ENCODE measurements around the gene PET100.

The PET100 gene

GRCh38 chr19:7612282-7613274 lies 17.0 kb upstream of the PET100 start:
- no peak for DNase-seq

GRCh38 chr19:7614859-7615741 lies 14.5 kb upstream of the PET100 start:
- no peak for DNase-seq

- DNase-seq = no peak
Observed at GRCh38 chr19:7617172-7617571, 12.4 kb upstream of the PET100 start.

GRCh38 chr19:7617735-7618134 lies 11.9 kb upstream of the PET100 start:
- DNase-seq = no peak

GRCh38 chr19:7618348-7618747 lies 11.2 kb upstream of the PET100 start:
- DNase-seq = no peak

- no peak for DNase-seq
Observed at GRCh38 chr19:7618771-7619510, 10.7 kb upstream of the PET100 start.

- DNase-seq = no peak
Observed at GRCh38 chr19:7619671-7620441, 9.7 kb upstream of the PET100 start.

GRCh38 chr19:7620442-7621412 lies 8.9 kb upstream of the PET100 start:
- no peak for DNase-seq

- DNase-seq = no peak
Observed at GRCh38 chr19:7622933-7623685, 6.5 kb upstream of the PET100 start.

- DNase-seq = no peak
Observed at GRCh38 chr19:7623725-7624603, 5.6 kb upstream of the PET100 start.

GRCh38 chr19:7624810-7625209 lies 4.8 kb upstream of the PET100 start:
- DNase-seq = no peak

GRCh38 chr19:7625763-7626372 lies 3.7 kb upstream of the PET100 start:
- DNase-seq = no peak

- no peak for DNase-seq
Observed at GRCh38 chr19:7627166-7627565, 2.4 kb upstream of the PET100 start.

- DNase-seq = no peak
Observed at GRCh38 chr19:7628589-7629311, 843 bp upstream of the PET100 start.

- DNase-seq = no peak
Observed at GRCh38 chr19:7631577-7631976, 2.0 kb downstream of the PET100 start.

GRCh38 chr19:7632340-7633203 lies 3.0 kb downstream of the PET100 start:
- DNase-seq = no peak

GRCh38 chr19:7633698-7634097 lies 4.1 kb downstream of the PET100 start, which contains the start of gene PCP2:
Gene PCP2 (minus strand): TSS chr19:7633719. CDS start chr19:7633457, 262 bp downstream.
- no peak for DNase-seq
